H1 (cell line): Measurements from ENCODE around the gene NAV2. TPM values are rescaled to one million over a fixed set of nuclear protein-coding genes. Genes with fewer than 3 reads are reported as not detected.

Source experiments
- ATF2 ChIP-seq: IDR thresholded peaks from 2 replicates; pipeline ENCODE4 v1.6.1; 2012; ENCODE audit warnings: low read length, inconsistent platforms
- EP300 ChIP-seq, 2 experiments: IDR thresholded peaks; 1 replicate in 1 of 2; 2 replicates in 1 of 2; pipeline ENCODE4 v1.6.1; 2011 to 2012; ENCODE audit warnings: low read depth in 2 of 2, low read length in 2 of 2, mild to moderate bottlenecking in 2 of 2, borderline replicate concordance in 1 of 2, inconsistent platforms in 1 of 2, moderate library complexity in 1 of 2
- SUZ12 ChIP-seq: fragments of 200-600 bp; sonication (generic); IDR thresholded peaks from 2 replicates; pipeline ENCODE4 v1.6.1; 2012; ENCODE audit warnings: mild to moderate bottlenecking, inconsistent platforms, low read length, moderate library complexity, mixed read lengths
- polyA plus RNA-seq, 7 experiments: library from polyadenylated mRNA; depleted of rRNA in 3 of 7; stranded (reverse) in 5 of 7; unstranded in 2 of 7; fragments of >200 nt in 5 of 7; fragments of 200-250 nt in 2 of 7; gene quantifications; 1 replicate in 5 of 7; 2 replicates in 1 of 7; 4 replicates in 1 of 7; pipeline versions ENCODE4 v1.2.1 to v1.2.3, GENCODE V29; 2011 to 2013; ENCODE audit warnings: missing spikeins in 2 of 7, mixed read lengths in 2 of 7
- total RNA-seq: library from RNA; stranded (reverse); fragmentation: NEBNext Ultra II Directional; extraction: Animal tissue kit (Norgen Biotek cat#: 25700); gene quantifications from 2 replicates; pipeline ENCODE4 v1.2.1, GENCODE V29; 2021

Gene NAV2
- total and polyA plus RNA-seq, 2 of the 8 experiments (the other 6 are each of a cell fraction or from before 2014, with no cell fraction given) = 35.6 to 73.6 TPM

DNA sequence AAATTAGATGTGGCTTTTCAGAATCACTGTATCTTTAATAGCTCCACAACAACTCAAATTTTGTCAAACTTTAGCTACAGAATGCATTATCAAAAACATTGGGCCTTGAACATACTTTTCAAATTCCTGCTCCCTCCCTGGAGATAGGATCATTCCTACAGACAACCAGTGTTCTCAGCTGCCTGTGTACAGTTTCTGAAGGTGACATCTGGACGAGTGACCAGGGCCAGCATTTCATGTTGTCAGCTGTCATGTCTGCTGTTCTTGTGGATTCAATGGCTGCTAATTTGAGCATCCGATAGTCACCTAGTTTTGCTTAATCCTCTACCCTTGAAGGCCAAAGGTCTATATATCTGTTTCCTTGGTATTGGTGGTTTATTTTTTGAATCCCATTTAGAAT, 259.5 kb downstream of the NAV2 start (continued):
- no peak for TF ChIP-seq EP300 (IDR thresholded peaks at IDR 0.05; ENCODE audit: borderline replicate concordance in 1 of 2, low read depth in 2 of 2, low read length in 2 of 2)
- no peak for TF ChIP-seq SUZ12
- no peak for TF ChIP-seq ATF2
